ENCODE data around the gene GATAD2B.

Gene GATAD2B

DNA sequence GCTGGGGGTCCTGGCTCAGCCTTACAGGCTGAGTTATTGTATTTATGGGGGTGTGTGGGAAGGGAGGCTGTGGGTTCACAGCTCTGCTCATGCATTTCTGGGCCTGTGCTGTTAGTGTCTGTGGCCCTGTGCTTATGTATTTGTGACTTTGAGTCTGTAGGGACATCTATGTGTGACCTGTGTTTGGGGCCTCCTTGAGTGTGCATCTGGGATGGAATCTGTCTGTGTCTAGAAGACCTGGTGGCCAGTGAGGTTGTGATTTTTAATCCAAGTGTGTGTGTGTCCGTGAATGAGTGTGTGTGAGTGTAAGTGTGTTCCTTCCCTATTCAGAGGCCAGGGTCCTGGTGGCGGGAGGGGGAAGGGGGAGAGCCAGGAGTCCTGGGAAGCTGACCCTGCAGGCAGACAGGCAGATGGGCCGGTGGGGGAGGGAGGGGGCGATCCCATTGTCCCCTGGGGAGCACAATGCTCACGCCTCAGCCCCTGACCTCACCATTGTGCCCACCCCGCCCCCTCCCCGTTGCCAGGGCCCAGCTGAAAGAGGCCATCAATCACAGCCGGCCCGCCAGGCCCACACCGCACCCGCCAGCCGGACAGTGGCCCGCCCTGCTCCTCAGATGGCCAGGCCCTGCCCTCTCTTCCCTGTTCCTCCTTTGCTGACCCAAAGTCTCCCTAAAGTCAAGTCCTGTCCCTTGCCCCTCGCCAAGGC is 128.0 kb downstream of the GATAD2B start:
- DNase-seq (ENCODE audit: low read depth, low spot score) = no peak
- ChIA-PET CTCF (interaction anchor here (2.0 to 2.1 kb wide), 2 partner anchors 8 to 192 kb away, joined by 8 to 9 read pairs; partner anchors contain the start of gene RAB13), POLR2A (no interaction called here)
- no peak for TF ChIP-seq CTCF (IDR thresholded peaks at IDR 0.05; ENCODE audit: insufficient read depth, low read length, missing control alignments)
- no peak overlapping the region for H3K4me3 ChIP-seq (ENCODE audit: low read depth, low read length)

GRCh38 chr1:153793973-153794615 is 128.7 kb downstream of the GATAD2B start:
- POLR2A ChIA-PET = no interaction called here
- CTCF ChIA-PET = interaction anchor here (2.0 to 5.5 kb wide), 3 partner anchors 9 to 192 kb away, joined by 8 to 20 read pairs (median 9); partner anchors contain the start of genes DENND4B and RAB13
- TF ChIP-seq CTCF (IDR thresholded peaks at IDR 0.05; ENCODE audit: insufficient read depth, low read length, missing control alignments) = no peak
- H3K4me3 ChIP-seq (ENCODE audit: low read depth, low read length) = no peak overlapping the region
- DNase-seq (ENCODE audit: low read depth, low spot score) = no peak

GRCh38 chr1:153793261-153793972 is 129.4 kb downstream of the GATAD2B start:
- DNase-seq (ENCODE audit: low read depth, low spot score) = no peak
- ChIA-PET POLR2A (no interaction called here), CTCF (interaction anchor here (0.6 to 5.5 kb wide), 5 partner anchors 8 to 194 kb away, joined by 3 to 20 read pairs (median 8); partner anchors contain the start of genes DENND4B and RAB13)
- no peak overlapping the region for H3K4me3 ChIP-seq (ENCODE audit: low read depth, low read length)
- TF ChIP-seq CTCF (IDR thresholded peaks at IDR 0.05; ENCODE audit: insufficient read depth, low read length, missing control alignments) = no peak

DNA sequence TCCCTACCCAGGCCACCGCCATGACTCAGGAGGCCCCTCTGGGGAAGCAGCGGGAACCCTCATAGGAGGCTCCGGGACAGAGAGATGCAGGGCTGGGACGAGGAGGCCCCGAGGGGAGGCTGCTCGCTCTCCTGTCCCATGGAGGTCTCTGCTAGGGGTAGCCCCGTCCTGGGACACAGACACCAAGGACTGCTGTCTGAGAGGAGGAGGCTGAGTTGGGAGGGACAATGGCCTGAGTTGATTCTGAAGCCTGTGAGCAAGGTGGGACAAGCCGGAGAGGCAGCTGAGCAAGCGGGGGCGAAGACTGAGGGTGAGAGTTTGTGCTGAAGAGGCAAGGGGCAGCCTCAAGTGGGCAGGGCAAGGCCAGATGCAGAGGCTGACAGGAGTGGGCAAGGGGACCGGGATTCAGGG is 130.1 kb downstream of the GATAD2B start:
- no peak for DNase-seq (ENCODE audit: low read depth, low spot score)
- ChIA-PET CTCF (interaction anchor here (1.0 to 5.5 kb wide), 4 partner anchors 9 to 195 kb away, joined by 4 to 22 read pairs (median 14); partner anchors contain the start of genes DENND4B and RAB13), POLR2A (no interaction called here)

DNA sequence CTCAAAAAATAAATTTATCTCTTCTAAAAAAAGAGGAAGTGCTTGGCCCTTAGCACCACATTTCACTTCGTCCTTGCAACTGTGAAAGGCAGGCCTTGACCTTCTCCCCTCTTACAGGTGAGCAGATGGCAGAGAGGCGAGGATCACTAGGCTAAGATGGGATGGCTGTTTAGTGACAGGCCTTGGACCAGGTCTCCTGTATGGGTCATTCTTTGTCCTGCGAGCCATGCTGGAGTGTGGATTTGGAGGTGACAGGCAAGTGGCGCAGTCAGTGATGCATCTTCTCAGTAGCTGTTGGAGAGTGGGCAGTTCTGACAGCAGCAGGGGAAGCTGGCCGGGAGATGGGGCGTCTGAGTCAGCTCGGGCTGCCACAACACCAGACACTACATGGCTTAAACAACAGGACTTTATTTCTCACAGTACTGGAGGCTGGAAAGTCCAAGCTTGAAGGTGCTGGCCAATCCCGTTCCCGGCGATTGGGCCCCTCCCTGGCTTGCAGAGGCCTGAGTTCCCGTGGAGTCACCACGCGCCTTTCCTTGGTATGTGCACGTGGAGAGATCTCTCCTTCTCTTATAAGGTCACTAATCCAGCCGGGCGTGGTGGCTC is 131.0 kb downstream of the GATAD2B start:
- no peak for TF ChIP-seq CTCF (IDR thresholded peaks at IDR 0.05; ENCODE audit: insufficient read depth, low read length, missing control alignments)
- POLR2A ChIA-PET = interaction anchor here (0.9 to 1.4 kb wide), 3 partner anchors 175 to 199 kb away, joined by 3 to 10 read pairs (median 3); partner anchors contain the start of genes RAB13 and RPS27
- CTCF ChIA-PET = interaction anchor here (1.4 to 5.5 kb wide), 4 partner anchors 9 to 195 kb away, joined by 3 to 22 read pairs (median 12); partner anchors contain the start of genes DENND4B and RAB13
- H3K4me3 ChIP-seq (ENCODE audit: low read depth, low read length) = no peak overlapping the region
- no peak for DNase-seq (ENCODE audit: low read depth, low spot score)

More for the DNA sequence above, 130.1 kb downstream of the GATAD2B start:
- no peak overlapping the region for H3K4me3 ChIP-seq (ENCODE audit: low read depth, low read length)
- TF ChIP-seq CTCF (IDR thresholded peaks at IDR 0.05; ENCODE audit: insufficient read depth, low read length, missing control alignments) = no peak

Data from AG04449 (cell line).